Urothelium cell line (cell line): Measurements from ENCODE around the gene AGBL5.
A peak's percentile ranks its signal among the peaks of the same experiment; 100 is the strongest.
"Not testable (repeated sequence)": the region's sequence is repeated elsewhere in the genome, so short reads cannot be mapped to it uniquely, and the experiment has no call there.

Source experiments
- DNase-seq: peaks from one replicate; pipeline ENCODE4 v3.0.0; 2011; ENCODE audit warnings: low spot score, mixed read lengths
- FAIRE-seq: peaks from 2 replicates; lab custom pipeline; 2011; peaks lifted over from hg19 to GRCh38; lab: Jason Lieb, UNC

The AGBL5 gene

GRCh38 chr2:27089111-27089954 lies 37.9 kb downstream of the AGBL5 start:
- DNase-seq = no peak
- no peak for FAIRE-seq

GRCh38 chr2:27091746-27092695 lies 40.6 kb downstream of the AGBL5 start:
- FAIRE-seq = no peak
- no peak for DNase-seq

- FAIRE-seq = no peak
- DNase-seq = no peak
Observed at GRCh38 chr2:27092696-27093429, 41.4 kb downstream of the AGBL5 start.

GRCh38 chr2:27093430-27094352 lies 42.2 kb downstream of the AGBL5 start:
- DNase-seq (no peak), FAIRE-seq (no peak)

DNA sequence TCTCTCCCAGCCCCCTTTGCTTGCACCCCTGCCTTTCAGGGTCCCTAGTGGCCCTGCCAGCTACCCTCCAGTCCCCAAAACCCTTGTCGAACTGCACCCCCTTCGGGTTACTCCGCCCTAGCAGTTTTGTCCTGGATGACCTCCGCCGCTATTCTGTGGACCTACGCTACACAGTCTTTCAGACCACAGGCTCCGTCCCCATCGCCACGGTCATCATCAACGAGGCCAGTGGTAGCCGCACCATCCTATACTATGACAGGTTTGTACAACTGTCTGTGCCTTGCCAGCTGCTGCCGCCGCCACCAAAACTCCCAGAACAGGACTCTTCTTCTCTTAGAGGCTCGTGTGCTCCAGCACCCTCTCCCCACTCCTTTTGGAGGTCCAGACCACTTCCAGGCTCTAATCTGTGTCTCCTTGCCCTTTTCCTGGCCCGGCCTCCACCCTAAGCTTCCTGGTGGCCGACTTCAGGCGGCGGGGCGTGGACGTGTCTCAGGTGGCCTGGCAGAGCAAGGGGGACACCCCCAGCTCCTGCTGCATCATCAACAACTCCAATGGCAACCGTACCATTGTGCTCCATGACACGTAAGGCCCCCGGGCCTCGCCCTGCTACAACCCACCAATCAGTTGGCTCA lies 43.0 kb downstream of the AGBL5 start:
- DNase-seq (no peak), FAIRE-seq (no peak)

DNA sequence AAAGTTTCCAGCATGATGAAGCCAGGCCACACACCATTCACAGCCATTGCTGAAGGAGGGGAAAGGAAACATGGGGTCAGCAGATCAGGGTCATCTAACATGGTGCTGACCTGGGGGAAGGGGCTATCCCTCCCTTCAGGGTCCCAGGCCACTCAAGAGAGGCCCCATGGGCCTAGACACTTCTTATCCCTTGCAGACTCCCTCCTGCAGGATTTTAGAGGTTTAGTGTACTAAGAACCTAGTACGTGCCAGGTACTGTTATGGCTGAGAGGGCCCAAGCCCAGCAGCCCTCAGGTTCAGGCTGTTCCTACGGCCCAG lies 43.9 kb downstream of the AGBL5 start:
- DNase-seq = no peak
- FAIRE-seq = no peak

DNA sequence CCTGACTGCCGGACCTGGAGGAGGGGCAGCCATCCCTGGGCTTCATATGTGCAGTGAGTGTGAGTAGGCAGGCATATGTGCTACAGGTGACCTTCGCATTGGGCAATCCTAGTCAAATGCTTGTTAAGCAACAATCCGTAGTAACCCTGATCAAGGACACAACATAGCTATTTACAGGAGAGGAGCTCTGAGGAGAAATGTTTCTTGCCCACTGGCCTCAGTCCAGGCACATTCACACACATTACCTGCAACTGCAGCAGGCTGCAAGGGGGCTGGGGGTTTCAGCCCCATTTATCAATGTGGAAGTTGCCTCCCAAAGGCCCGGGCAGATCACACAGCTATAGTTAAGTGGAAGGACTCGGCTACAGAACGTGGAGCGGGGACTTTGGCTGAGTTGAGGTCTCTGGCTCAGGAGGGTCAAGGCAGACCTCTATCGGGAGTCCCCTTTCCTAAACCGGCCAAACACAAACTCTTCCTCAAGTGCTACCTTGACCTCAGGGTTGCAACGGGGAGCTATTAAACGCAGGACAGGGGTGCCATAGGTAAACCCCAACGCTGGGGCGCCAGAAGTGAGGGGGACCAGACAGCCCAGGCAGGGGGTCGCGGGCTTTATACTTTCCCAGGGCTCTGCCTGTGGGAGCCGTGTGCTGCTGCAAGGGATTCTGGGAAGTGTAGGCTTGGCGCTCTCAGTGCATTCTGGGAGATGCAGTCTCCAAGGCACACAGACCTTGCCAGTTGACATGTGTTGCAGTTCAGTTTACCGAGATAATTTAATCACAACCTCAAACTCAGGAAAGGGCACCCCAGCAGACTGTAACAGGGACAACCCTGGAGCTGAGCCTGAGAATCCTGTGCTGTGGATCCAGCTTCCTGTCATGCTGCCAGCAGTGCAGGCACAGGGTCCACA lies 44.5 kb downstream of the AGBL5 start:
- DNase-seq = peak; percentile 88
- peak; percentile 71 for FAIRE-seq

GRCh38 chr2:27096748-27097297 lies 45.4 kb downstream of the AGBL5 start:
- no peak for DNase-seq
- no peak for FAIRE-seq

- FAIRE-seq (no peak), DNase-seq (no peak)
Observed at GRCh38 chr2:27097341-27097740, 45.9 kb downstream of the AGBL5 start.

DNA sequence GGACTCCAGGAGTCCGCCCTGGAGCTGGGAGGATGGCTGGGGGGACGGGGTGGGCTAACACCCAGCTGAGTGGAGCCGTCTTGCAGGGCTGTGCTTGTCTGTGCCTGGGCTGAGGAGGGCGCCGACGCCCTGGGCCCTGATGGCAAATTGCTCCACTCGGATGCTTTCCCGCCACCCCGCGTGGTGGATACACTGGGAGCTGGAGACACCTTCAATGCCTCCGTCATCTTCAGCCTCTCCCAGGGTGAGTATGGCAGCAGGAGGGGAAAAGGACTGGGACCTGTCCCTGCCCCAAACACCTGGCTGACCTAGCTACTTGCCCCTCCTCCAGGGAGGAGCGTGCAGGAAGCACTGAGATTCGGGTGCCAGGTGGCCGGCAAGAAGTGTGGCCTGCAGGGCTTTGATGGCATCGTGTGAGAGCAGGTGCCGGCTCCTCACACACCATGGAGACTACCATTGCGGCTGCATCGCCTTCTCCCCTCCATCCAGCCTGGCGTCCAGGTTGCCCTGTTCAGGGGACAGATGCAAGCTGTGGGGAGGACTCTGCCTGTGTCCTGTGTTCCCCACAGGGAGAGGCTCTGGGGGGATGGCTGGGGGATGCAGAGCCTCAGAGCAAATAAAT lies 48.0 kb downstream of the AGBL5 start:
- FAIRE-seq (no peak), DNase-seq (no peak)

GRCh38 chr2:27100036-27100435 lies 48.6 kb downstream of the AGBL5 start:
- DNase-seq (no peak), FAIRE-seq (no peak)

GRCh38 chr2:27102329-27102728 lies 50.9 kb downstream of the AGBL5 start:
- FAIRE-seq (no peak), DNase-seq (no peak)

- FAIRE-seq (no peak), DNase-seq (no peak)
Observed at GRCh38 chr2:27105981-27106380, 54.5 kb downstream of the AGBL5 start.

DNA sequence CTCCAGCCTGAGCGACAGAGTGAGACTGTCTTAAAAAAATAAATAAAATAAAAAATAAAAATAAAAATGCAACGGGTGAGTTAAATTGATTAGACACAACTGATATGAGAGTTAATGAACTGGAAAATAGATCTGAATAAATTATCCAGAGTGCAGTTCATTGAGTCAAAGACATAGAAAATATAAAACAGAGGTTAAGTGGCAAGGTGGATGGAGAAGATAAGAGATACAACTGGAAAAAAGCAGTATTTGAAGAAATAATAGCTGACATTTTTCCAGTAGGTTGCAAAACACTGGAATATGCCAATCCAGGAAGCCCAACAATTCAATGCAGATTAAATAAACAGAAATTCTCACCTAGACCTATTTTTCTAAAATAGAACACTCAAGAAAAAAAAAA lies 56.8 kb downstream of the AGBL5 start:
- DNase-seq (no peak), FAIRE-seq (no peak)

GRCh38 chr2:27109083-27109482 lies 57.6 kb downstream of the AGBL5 start:
- FAIRE-seq (no peak), DNase-seq (no peak)

DNA sequence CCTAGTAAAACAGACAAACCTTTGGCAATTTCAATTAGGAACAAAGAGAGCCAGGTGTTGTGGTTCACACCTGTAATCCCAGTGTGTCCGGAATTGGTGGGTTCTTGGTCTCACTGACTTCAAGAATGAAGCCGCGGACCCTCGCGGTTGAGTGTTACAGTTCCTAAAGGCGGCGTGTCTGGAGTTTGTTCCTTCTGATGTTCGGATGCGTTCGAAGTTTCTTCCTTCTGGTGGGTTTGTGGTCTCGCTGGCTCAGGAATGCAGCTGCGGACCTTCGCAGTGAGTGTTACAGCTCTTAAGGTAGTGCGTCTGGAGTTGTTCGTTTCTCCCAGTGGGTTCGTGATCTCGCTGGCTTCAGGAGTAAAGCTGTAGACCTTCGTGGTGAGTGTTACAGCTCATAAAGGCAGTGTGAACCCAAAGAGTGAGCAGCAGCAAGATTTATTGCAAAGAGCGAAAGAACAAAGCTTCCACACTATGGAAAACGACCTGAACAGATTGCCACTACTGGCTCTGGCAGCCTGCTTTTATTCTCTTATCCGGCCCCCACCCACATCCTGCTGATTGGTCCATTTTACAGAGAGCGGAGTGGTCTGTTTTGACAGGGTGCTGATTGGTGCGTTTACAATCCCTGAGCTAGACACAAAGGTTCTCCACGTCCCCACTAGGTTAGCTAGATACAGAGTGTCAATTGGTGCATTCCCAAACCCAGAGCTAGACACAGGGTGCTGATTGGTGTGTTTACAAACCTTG lies 59.3 kb downstream of the AGBL5 start:
- not testable (repeated sequence) for FAIRE-seq, DNase-seq

DNA sequence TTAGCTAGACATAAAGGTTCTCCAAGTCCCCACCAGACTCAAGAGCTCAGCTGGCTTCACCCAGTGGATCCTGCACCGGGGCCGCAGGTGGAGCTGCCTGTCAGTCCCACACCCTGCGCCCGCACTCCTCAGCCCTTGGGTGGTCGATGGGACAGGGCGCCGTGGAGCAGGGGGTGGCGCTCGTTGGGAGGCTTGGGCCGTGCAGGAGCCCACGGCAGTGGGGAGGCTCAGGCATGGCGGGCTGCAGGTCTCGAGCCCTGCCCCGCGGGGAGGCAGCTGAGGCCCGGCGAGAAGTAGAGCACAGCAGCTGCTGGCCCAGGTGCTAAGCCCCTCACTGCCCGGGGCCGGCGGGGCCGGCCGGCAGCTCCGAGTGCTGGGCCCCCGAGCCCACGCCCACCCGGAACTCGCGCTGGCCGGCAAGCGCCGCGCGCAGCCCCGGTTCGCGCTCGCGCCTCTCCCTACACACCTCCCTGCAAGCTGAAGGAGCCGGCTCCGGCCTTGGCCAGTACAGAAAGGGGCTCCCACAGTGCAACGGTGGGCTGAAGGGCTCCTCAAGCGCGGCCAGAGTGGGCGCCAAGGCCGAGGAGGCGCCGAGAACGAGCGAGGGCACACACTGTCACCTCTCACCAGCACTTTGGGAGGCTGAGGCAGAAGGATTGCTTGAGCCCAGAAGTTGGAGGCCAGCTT lies 60.1 kb downstream of the AGBL5 start:
- not testable (repeated sequence) for DNase-seq

More for the DNA sequence above, 60.1 kb downstream of the AGBL5 start:
- not testable (repeated sequence) for FAIRE-seq
